Duodenal mucosa (tissue), 2 donors: ENCODE data around the gene ATP5F1E.
A peak's percentile ranks its signal among the peaks of the same experiment; 100 is the strongest.

Experiments
- H3K27ac ChIP-seq: one replicate; pipeline ENCODE4 v1.7.0; 2013; ENCODE audit warnings: low read depth, low read length
- H3K27me3 ChIP-seq, 2 donors: one replicate each; pipeline ENCODE4 v1.7.0; 2013; ENCODE audit warnings: low read length in 2 of 2, control low read depth in 1 of 2; ENCODE audit not compliant: insufficient read depth in 2 of 2, control insufficient read depth in 1 of 2
- H3K36me3 ChIP-seq, 2 donors: one replicate each; pipeline ENCODE4 v1.7.0; 2013; ENCODE audit warnings: low read length in 2 of 2, control low read depth in 1 of 2; ENCODE audit not compliant: insufficient read depth in 2 of 2, control insufficient read depth in 1 of 2
- H3K4me1 ChIP-seq, 2 donors: one replicate each; pipeline ENCODE4 v1.7.0; 2013; ENCODE audit warnings: low read length in 2 of 2, control low read depth in 1 of 2; ENCODE audit not compliant: insufficient read depth in 2 of 2, control insufficient read depth in 1 of 2
- H3K4me3 ChIP-seq, 2 donors: one replicate each; pipeline ENCODE4 v1.7.0; 2013; ENCODE audit warnings: low read length in 2 of 2, low read depth in 1 of 2
- H3K9ac ChIP-seq, 2 donors: one replicate each; pipeline ENCODE4 v1.7.0; 2013; ENCODE audit warnings: low read length in 2 of 2, low read depth in 1 of 2
- H3K9me3 ChIP-seq, 2 donors: one replicate each; pipeline ENCODE4 v1.7.0; 2013; ENCODE audit warnings: low read length in 2 of 2, control low read depth in 1 of 2; ENCODE audit not compliant: control insufficient read depth in 1 of 2

ATP5F1E gene

GRCh38 chr20:59033093-59033492, 958 bp upstream of the ATP5F1E start:
- Histone ChIP-seq H3K27me3 (no peaks in the 10 kb centered on the region), H3K9me3 (no peaks in the 10 kb centered on the region), H3K27ac (no peak overlapping the region), H3K36me3 (peaks cover 45 to 56% of the 10 kb centered on the region in 2 donors), H3K4me1 (peaks cover 35 to 44% of the 10 kb centered on the region in 2 donors), H3K9ac (peak overlapping the region; percentile 53 to 56), H3K4me3 (peak overlapping the region; percentile 56 to 70)

GRCh38 chr20:59032713-59033059, 551 bp upstream of the ATP5F1E start:
- Histone ChIP-seq H3K9me3 (no peaks in the 10 kb centered on the region), H3K4me3 (peak overlapping the region; percentile 56 to 70), H3K36me3 (peaks cover 43 to 56% of the 10 kb centered on the region in 2 donors), H3K4me1 (peaks cover 32 to 48% of the 10 kb centered on the region in 2 donors), H3K27me3 (no peaks in the 10 kb centered on the region), H3K27ac (peak overlapping the region; percentile 61), H3K9ac (peak overlapping the region; percentile 53 to 56)

- H3K4me1 ChIP-seq, result peaks cover 32 to 52% of the 10 kb centered on the region in 2 donors
- H3K27me3 ChIP-seq, result no peaks in the 10 kb centered on the region
- no peaks in the 10 kb centered on the region for H3K9me3 ChIP-seq
- peak overlapping the region; percentile 71 to 87 for H3K9ac ChIP-seq
- peak overlapping the region; percentile 81 to 84 for H3K4me3 ChIP-seq
- H3K27ac ChIP-seq, result peak overlapping the region; percentile 93
- peaks cover 34 to 57% of the 10 kb centered on the region in 2 donors for H3K36me3 ChIP-seq
Observed at GRCh38 chr20:59031564-59032022, 542 bp downstream of the ATP5F1E start.

- H3K36me3 ChIP-seq, result peaks cover 28 to 57% of the 10 kb centered on the region in 2 donors
- no peak overlapping the region for H3K27ac ChIP-seq
Observed at GRCh38 chr20:59030911-59031563, 1.1 kb downstream of the ATP5F1E start.

GRCh38 chr20:59028812-59029211, 3.3 kb downstream of the ATP5F1E start:
- H3K4me1 ChIP-seq, result peaks cover 32 to 40% of the 10 kb centered on the region in 2 donors
- peaks cover 32 to 62% of the 10 kb centered on the region in 2 donors for H3K36me3 ChIP-seq
- H3K4me3 ChIP-seq, result peak overlapping the region; percentile 36 to 44
- no peaks in the 10 kb centered on the region for H3K9me3 ChIP-seq
- no peaks in the 10 kb centered on the region for H3K27me3 ChIP-seq
- H3K9ac ChIP-seq, result peak overlapping the region; percentile 16 to 22
- H3K27ac ChIP-seq, result no peak overlapping the region

More at GRCh38 chr20:59030911-59031563, 1.1 kb downstream of the ATP5F1E start:
- H3K27me3 ChIP-seq, result no peaks in the 10 kb centered on the region
- H3K4me3 ChIP-seq, result peak overlapping the region; percentile 81 to 84
- H3K9me3 ChIP-seq, result no peaks in the 10 kb centered on the region
- H3K9ac ChIP-seq, result peak overlapping the region; percentile 71 to 87
- H3K4me1 ChIP-seq, result peaks cover 32 to 48% of the 10 kb centered on the region in 2 donors

GRCh38 chr20:59027741-59028320, 4.3 kb downstream of the ATP5F1E start:
- H3K9ac ChIP-seq, result no peak overlapping the region
- H3K4me3 ChIP-seq, result no peak overlapping the region
- H3K4me1 ChIP-seq, result peaks cover 31 to 40% of the 10 kb centered on the region in 2 donors
- H3K9me3 ChIP-seq, result no peaks in the 10 kb centered on the region
- peaks cover 30 to 68% of the 10 kb centered on the region in 2 donors for H3K36me3 ChIP-seq
- H3K27me3 ChIP-seq, result no peaks in the 10 kb centered on the region
- H3K27ac ChIP-seq, result no peak overlapping the region

- Histone ChIP-seq H3K27me3 (no peaks in the 10 kb centered on the region), H3K36me3 (peaks cover 30 to 74% of the 10 kb centered on the region in 2 donors), H3K4me3 (no peak overlapping the region), H3K9me3 (no peaks in the 10 kb centered on the region), H3K4me1 (peaks cover 29 to 40% of the 10 kb centered on the region in 2 donors), H3K9ac (no peak overlapping the region), H3K27ac (no peak overlapping the region)
Observed at GRCh38 chr20:59026904-59027740, 5.0 kb downstream of the ATP5F1E start.

- H3K9ac ChIP-seq, result no peak overlapping the region
- H3K36me3 ChIP-seq, result peaks cover 30 to 74% of the 10 kb centered on the region in 2 donors
Observed at GRCh38 chr20:59025511-59025910, 6.6 kb downstream of the ATP5F1E start.

GRCh38 chr20:59025086-59025485, 7.0 kb downstream of the ATP5F1E start:
- Histone ChIP-seq H3K36me3 (peaks cover 30 to 72% of the 10 kb centered on the region in 2 donors), H3K27ac (no peak overlapping the region), H3K4me1 (peaks cover 16 to 27% of the 10 kb centered on the region in 2 donors), H3K9me3 (no peaks in the 10 kb centered on the region), H3K27me3 (no peaks in the 10 kb centered on the region), H3K9ac (no peak overlapping the region), H3K4me3 (no peak overlapping the region)

More at GRCh38 chr20:59025511-59025910, 6.6 kb downstream of the ATP5F1E start:
- Histone ChIP-seq H3K9me3 (no peaks in the 10 kb centered on the region), H3K4me3 (no peak overlapping the region), H3K4me1 (peaks cover 20 to 31% of the 10 kb centered on the region in 2 donors), H3K27ac (no peak overlapping the region), H3K27me3 (no peaks in the 10 kb centered on the region)
